NCI-H82 treated with DMSO at 0.1 percent for 48 hours (cell line): ENCODE data around the gene SIRT1.
"Not testable (repeated sequence)": the region's sequence is repeated elsewhere in the genome, so short reads cannot be mapped to it uniquely, and the experiment has no call there.

Source experiments
- DNase-seq: peaks from one replicate; lab custom pipeline; 2025; ENCODE audit not compliant: unreplicated experiment; lab: John Stamatoyannopoulos, UW

Gene SIRT1

GRCh38 chr10:67875340-67876238, 8.9 kb upstream of the SIRT1 start:
- no peak for DNase-seq

DNA sequence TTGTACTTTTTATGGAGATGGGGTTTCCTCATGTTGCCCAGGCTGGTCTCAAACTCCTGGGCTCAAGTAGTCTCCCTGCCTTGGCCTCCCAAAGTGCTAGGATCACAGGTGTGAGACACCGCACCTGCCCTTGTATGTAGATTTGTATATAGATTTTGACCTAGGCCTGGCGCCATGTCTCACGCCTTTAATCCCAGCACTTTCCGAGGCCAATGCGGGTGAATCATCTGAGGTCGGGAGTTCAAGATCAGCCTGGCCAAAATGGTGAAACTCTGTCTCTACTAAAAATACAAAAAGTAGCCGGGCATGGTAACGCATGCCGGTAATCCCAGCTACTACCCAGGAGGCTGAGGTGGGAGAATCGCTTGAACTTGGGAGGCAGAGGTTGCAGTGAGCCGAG, 7.0 kb upstream of the SIRT1 start:
- DNase-seq, result not testable (repeated sequence)

DNA sequence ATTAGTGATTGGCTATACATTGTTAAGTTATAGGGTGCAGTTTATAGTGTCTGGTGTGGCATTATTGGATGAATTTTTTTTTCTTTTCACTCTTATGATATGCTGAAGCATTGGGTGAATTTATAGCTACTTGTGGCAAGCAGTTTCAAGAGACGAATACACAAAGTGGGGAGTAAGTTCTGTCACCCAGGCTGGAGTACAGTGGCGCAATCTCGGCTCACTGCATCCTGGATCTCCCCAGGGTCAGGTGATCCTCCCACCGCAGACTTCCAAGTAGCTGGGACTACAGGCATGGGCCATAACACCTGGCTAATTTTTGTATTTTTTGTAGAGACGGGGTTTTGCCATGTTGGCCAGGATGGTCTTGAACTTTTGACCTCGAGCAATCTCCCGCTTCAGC, 6.3 kb upstream of the SIRT1 start:
- DNase-seq, result no peak

DNA sequence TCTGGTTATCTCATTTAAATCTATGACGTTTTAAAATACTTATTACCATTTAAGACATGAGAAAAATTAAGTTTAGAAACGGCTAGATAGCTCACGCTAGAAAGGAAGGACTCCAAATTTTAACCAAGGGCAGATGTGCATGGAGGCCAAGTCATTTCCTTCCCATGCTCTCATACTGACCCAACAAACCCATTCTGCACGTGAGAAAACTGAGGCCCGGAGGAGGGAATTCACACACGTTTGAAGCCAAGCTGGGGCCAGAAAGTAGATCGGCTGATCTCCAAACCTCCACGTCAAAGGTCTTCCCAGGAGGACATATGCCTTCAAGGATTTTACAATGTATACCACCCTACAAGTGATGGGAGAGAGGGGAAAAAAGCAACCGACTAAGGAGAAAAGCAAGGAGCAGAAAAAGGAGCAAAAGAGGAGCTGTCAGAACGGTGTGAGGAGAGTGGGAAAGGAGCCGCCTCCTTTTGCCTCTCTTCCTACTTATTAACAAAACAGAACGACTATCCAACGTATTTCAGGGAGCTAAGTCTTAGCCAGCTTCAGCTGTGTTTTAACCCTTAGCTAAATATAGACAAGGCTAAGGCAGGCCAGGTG, 645 bp upstream of the SIRT1 start:
- DNase-seq, result no peak

GRCh38 chr10:67884842-67885670, 600 bp downstream of the SIRT1 start:
- DNase-seq, result peak; percentile 36

GRCh38 chr10:67893637-67894036, 9.2 kb downstream of the SIRT1 start:
- DNase-seq, result no peak

- DNase-seq, result no peak
Observed at GRCh38 chr10:67903581-67903980, 19.1 kb downstream of the SIRT1 start.

GRCh38 chr10:67912331-67912946, 28.0 kb downstream of the SIRT1 start:
- DNase-seq, result no peak

GRCh38 chr10:67914777-67915340, 30.4 kb downstream of the SIRT1 start:
- DNase-seq, result no peak

GRCh38 chr10:67917169-67917568, 32.7 kb downstream of the SIRT1 start:
- no peak for DNase-seq

DNA sequence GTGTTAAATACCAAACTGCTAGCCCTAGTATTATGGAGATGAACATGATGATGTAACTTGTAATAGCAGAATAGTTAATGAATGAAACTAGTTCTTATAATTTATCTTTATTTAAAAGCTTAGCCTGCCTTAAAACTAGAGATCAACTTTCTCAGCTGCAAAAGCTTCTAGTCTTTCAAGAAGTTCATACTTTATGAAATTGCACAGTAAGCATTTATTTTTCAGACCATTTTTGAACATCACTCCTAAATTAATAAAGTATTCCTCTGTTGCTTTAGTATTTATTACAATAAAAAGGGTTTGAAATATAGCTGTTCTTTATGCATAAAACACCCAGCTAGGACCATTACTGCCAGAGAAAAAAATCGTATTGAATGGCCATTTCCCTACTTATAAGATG, 33.2 kb downstream of the SIRT1 start:
- no peak for DNase-seq

DNA sequence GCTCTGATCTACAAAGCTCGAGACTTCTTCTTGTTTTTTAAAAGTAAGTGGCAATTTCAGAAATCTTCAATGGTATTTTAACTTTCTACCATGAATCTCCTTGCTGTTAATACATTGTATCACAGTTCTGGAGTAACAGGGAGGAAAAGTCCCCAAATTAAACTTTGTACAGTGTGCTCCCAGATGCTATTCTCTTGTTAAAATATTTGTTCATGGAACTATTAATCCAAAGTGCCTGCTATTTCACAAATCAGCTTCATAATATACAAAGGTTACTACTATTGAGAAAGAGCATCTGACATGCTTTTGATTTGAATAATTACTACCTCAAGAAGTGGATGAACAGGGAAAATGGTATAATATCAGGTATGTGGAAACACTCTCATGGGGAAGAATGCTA, 36.6 kb downstream of the SIRT1 start:
- no peak for DNase-seq

- DNase-seq, result no peak
Observed at GRCh38 chr10:67923551-67923950, 39.1 kb downstream of the SIRT1 start.

DNA sequence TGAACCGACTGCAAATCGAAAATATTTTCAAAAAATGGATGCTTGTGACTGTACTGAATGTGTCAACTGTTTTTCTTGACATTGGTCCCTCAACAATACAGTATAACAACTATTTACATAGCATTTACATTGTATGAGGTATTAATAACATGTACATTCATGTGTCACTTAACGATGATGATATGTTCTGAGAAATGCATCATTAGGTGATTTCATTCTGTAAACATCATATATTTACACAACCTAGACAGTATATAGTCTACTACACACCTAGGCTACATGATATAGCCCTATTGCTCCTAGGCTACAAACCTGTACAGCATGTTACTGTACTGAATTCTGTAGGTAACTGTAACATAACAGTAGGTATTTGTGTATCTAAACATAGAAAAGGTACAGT, 39.7 kb downstream of the SIRT1 start:
- no peak for DNase-seq

GRCh38 chr10:67925449-67926005, 41.1 kb downstream of the SIRT1 start:
- no peak for DNase-seq

- no peak for DNase-seq
Observed at GRCh38 chr10:67926951-67927350, 42.5 kb downstream of the SIRT1 start.

GRCh38 chr10:67933199-67933598, 48.7 kb downstream of the SIRT1 start:
- no peak for DNase-seq

DNA sequence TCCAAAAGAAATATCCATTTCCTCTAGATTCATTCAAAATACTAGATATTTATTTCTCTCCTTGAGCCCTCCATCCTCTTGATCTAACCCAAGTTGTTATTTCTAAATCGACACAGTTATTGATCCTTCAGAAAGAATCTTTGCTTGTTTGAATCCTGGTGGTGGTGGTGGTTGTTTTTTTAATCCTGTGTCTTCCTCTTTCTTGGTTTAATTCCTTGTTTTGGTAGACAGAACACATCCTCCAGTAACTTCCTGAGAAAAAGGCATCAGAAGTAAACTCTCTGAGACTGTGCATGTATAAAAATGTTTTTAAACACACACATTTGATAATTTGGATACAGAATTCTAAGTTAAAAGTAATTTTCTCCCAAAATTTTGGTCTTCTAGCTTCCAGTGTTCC, 49.9 kb downstream of the SIRT1 start:
- DNase-seq, result no peak

GRCh38 chr10:67935223-67935622, 50.8 kb downstream of the SIRT1 start:
- no peak for DNase-seq

GRCh38 chr10:67936416-67936815, 52.0 kb downstream of the SIRT1 start:
- no peak for DNase-seq

GRCh38 chr10:67943917-67944316, 59.5 kb downstream of the SIRT1 start:
- DNase-seq, result no peak
